DND-41 (cell line): Measurements from ENCODE around the gene FYB2.

Experiments used
- CTCF ChIP-seq: IDR thresholded peaks from 2 replicates; pipeline ENCODE4 v1.5.1; 2012; ENCODE audit warnings: borderline replicate concordance, low read length, moderate library complexity, mild to moderate bottlenecking; ENCODE audit not compliant: poor library complexity, severe bottlenecking; ENCODE audit errors: extremely low read depth
- EZH2 ChIP-seq: IDR thresholded peaks from 3 replicates; pipeline ENCODE4 v1.6.1; 2012; ENCODE audit warnings: borderline replicate concordance, low read depth, mild to moderate bottlenecking, moderate library complexity, low read length, inconsistent platforms; ENCODE audit not compliant: severe bottlenecking

DNA sequence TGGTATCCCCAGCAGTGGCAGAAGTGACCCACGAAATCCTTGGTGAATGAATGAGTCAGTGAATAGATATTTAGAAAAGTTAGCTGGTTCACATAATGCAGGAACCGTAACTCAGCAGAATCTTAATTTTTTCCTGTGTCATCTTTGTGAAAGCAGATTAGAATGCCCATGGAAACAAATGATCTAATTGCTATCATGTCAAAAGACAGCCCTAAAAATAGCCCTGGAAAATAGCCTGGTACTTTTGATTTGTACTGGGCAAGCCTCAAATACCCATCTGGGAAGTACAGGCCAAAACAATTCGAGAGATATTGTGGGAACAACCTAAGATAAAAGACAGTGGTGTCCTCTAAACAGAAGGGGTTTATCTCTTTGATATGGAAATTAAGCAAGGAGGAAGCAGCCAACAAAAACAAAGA lies 21.1 kb downstream of the FYB2 start:
- TF ChIP-seq CTCF (no peak), EZH2 (no peak)
